HL-60 (cell line): ENCODE data around the gene CCL1.

Experiments used
- DNase-seq, 2 experiments: peaks; one replicate each; pipeline ENCODE4 v3.0.0-alpha.2; 2010 to 2020; ENCODE audit warnings: low read depth in 1 of 2, low spot score in 1 of 2
- H3K27ac ChIP-seq: fragments of 250-450 bp; sonication (Bioruptor Pico); replicated peaks from 2 replicates; pipeline ENCODE4 v1.5.1; 2020; ENCODE audit warnings: mild to moderate bottlenecking, moderate library complexity
- H3K27me3 ChIP-seq: fragments of 250-450 bp; sonication (Bioruptor Pico); 2 replicates; pipeline ENCODE4 v1.5.1; 2021; ENCODE audit warnings: mild to moderate bottlenecking, moderate library complexity; ENCODE audit not compliant: insufficient read depth, poor library complexity, severe bottlenecking
- H3K4me3 ChIP-seq: replicated peaks from 2 replicates; pipeline ENCODE4 v1.5.1; 2011; ENCODE audit warnings: mild to moderate bottlenecking, control low read depth, low read length; ENCODE audit not compliant: insufficient read depth
- GABPA ChIP-seq: IDR thresholded peaks from 2 replicates; pipeline ENCODE4 v1.6.1; 2012; ENCODE audit warnings: low read depth
- POLR2AphosphoS5 ChIP-seq: IDR thresholded peaks from 2 replicates; pipeline ENCODE4 v1.6.1; 2012; ENCODE audit warnings: low read depth
- SPI1 ChIP-seq: IDR thresholded peaks from 2 replicates; pipeline ENCODE4 v1.6.1; 2012; ENCODE audit warnings: low read depth, mild to moderate bottlenecking, borderline replicate concordance
- TF ChIP-seq, protein P1 (sequence below): IDR thresholded peaks from 2 replicates; pipeline ENCODE4 v1.6.1; 2012; ENCODE audit warnings: low read depth; ENCODE audit not compliant: insufficient replicate concordance
- TF ChIP-seq, protein P2 (sequence below): IDR thresholded peaks from one replicate; pipeline ENCODE4 v1.5.1; 2011; ENCODE audit warnings: low read length, control low read depth, inconsistent platforms; ENCODE audit not compliant: insufficient read depth

The CCL1 gene

DNA sequence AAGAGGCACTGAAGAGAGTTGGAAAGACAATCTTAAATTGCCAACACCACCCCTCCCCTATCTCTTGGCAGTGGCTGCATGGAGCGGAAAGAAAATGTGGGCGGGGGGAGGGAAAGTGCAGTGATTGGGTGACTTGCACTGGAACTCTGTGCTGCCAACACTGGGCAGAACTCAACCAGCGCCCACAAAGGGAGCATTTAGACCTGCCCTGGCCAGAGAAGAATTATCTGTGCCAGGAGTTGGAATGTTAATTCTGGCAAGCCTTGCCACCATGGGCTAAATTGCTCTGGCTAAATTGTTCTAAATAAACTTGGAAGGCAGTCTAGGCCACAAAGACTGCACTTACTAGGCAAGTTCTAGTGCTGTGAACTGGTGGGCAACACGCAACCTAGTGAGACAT, 13.3 kb downstream of the CCL1 start:
- Histone ChIP-seq H3K27me3 (no peaks in the 10 kb centered on the region), H3K4me3 (no peak overlapping the region), H3K27ac (no peak overlapping the region)
- DNase-seq, result no peak
- TF ChIP-seq, protein P1, sequence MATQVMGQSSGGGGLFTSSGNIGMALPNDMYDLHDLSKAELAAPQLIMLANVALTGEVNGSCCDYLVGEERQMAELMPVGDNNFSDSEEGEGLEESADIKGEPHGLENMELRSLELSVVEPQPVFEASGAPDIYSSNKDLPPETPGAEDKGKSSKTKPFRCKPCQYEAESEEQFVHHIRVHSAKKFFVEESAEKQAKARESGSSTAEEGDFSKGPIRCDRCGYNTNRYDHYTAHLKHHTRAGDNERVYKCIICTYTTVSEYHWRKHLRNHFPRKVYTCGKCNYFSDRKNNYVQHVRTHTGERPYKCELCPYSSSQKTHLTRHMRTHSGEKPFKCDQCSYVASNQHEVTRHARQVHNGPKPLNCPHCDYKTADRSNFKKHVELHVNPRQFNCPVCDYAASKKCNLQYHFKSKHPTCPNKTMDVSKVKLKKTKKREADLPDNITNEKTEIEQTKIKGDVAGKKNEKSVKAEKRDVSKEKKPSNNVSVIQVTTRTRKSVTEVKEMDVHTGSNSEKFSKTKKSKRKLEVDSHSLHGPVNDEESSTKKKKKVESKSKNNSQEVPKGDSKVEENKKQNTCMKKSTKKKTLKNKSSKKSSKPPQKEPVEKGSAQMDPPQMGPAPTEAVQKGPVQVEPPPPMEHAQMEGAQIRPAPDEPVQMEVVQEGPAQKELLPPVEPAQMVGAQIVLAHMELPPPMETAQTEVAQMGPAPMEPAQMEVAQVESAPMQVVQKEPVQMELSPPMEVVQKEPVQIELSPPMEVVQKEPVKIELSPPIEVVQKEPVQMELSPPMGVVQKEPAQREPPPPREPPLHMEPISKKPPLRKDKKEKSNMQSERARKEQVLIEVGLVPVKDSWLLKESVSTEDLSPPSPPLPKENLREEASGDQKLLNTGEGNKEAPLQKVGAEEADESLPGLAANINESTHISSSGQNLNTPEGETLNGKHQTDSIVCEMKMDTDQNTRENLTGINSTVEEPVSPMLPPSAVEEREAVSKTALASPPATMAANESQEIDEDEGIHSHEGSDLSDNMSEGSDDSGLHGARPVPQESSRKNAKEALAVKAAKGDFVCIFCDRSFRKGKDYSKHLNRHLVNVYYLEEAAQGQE, result no peak
- TF ChIP-seq GABPA (no peak), SPI1 (no peak), POLR2AphosphoS5 (no peak)
- TF ChIP-seq, protein P2, sequence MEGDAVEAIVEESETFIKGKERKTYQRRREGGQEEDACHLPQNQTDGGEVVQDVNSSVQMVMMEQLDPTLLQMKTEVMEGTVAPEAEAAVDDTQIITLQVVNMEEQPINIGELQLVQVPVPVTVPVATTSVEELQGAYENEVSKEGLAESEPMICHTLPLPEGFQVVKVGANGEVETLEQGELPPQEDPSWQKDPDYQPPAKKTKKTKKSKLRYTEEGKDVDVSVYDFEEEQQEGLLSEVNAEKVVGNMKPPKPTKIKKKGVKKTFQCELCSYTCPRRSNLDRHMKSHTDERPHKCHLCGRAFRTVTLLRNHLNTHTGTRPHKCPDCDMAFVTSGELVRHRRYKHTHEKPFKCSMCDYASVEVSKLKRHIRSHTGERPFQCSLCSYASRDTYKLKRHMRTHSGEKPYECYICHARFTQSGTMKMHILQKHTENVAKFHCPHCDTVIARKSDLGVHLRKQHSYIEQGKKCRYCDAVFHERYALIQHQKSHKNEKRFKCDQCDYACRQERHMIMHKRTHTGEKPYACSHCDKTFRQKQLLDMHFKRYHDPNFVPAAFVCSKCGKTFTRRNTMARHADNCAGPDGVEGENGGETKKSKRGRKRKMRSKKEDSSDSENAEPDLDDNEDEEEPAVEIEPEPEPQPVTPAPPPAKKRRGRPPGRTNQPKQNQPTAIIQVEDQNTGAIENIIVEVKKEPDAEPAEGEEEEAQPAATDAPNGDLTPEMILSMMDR, result no peak

DNA sequence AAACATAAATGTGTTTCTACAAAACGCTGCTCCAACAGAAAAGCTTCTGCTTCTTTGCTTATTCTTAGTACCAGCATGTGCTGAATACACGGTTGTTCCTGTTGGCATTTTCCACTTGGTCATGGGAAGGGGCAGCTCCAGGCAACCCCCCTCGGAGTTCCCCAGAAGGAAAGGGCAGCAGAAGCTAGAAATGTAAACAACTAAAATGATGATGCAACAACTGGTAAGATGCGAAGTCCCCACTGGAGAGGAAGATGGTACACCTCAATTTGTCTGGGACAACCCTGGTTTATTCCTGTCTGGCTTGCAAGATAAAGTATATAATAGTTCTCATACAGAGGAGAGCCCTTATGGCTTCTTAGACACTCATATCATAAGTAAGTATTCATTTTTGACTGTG, 16.0 kb downstream of the CCL1 start:
- Histone ChIP-seq H3K4me3 (no peak overlapping the region), H3K27ac (no peak overlapping the region), H3K27me3 (no peaks in the 10 kb centered on the region)
- no peak for DNase-seq
- no peak for TF ChIP-seq POLR2AphosphoS5
- TF ChIP-seq, protein P2, result no peak
- TF ChIP-seq, protein P1, result no peak
- TF ChIP-seq SPI1, result no peak
- TF ChIP-seq GABPA, result no peak

DNA sequence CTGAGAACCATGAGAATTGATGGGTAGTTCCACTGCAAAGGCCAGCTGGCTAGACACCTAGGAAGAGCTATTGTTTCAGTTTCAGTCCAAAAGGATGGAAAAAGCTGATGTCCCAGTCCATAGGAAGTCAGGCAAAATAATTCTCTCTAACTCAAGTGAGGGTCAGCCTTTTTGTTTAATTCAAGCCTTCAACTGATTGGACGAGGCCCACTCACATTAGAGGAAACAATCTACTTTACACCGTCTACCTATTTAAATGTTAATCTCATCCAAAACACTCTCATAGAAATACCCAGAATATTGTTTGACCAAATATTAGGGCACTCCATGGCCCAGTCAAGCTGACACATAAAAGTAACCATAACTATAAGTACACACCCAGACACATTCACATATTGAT, 21.1 kb downstream of the CCL1 start:
- H3K27ac ChIP-seq, result no peak overlapping the region
- no peak for DNase-seq
- H3K4me3 ChIP-seq, result no peak overlapping the region
- TF ChIP-seq SPI1 (no peak), GABPA (no peak), POLR2AphosphoS5 (no peak)
- TF ChIP-seq, protein P2, result no peak
- TF ChIP-seq, protein P1, result no peak
- H3K27me3 ChIP-seq, result no peaks in the 10 kb centered on the region
